ENCODE data around the gene DCHS1.
"Not testable (repeated sequence)": the region's sequence is repeated elsewhere in the genome, so short reads cannot be mapped to it uniquely, and the experiment has no call there.

DCHS1 gene

DNA sequence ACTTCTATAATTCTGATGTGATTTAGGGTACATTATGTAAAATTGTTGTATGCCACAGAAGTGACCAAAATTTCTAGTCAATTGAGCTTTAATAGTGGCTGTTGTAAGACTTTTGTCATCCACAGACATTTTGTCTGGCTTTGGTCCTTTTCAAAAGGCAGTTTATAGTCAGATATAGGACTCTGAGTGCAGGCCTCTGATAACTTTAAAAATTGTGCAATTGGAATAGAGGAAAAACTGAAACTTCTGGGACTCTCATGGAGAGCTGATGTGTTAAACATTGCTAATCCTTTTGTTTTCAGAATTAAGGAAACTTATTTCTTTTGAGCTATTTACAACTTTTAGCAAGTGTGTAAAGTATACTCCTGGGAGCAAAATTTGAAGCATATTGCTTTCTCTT, 36.5 kb upstream of the DCHS1 start:
- TF ChIP-seq, protein P1, sequence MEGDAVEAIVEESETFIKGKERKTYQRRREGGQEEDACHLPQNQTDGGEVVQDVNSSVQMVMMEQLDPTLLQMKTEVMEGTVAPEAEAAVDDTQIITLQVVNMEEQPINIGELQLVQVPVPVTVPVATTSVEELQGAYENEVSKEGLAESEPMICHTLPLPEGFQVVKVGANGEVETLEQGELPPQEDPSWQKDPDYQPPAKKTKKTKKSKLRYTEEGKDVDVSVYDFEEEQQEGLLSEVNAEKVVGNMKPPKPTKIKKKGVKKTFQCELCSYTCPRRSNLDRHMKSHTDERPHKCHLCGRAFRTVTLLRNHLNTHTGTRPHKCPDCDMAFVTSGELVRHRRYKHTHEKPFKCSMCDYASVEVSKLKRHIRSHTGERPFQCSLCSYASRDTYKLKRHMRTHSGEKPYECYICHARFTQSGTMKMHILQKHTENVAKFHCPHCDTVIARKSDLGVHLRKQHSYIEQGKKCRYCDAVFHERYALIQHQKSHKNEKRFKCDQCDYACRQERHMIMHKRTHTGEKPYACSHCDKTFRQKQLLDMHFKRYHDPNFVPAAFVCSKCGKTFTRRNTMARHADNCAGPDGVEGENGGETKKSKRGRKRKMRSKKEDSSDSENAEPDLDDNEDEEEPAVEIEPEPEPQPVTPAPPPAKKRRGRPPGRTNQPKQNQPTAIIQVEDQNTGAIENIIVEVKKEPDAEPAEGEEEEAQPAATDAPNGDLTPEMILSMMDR (IDR thresholded peaks at IDR 0.05; ENCODE audit: low read depth, low read length), result no peak

DNA sequence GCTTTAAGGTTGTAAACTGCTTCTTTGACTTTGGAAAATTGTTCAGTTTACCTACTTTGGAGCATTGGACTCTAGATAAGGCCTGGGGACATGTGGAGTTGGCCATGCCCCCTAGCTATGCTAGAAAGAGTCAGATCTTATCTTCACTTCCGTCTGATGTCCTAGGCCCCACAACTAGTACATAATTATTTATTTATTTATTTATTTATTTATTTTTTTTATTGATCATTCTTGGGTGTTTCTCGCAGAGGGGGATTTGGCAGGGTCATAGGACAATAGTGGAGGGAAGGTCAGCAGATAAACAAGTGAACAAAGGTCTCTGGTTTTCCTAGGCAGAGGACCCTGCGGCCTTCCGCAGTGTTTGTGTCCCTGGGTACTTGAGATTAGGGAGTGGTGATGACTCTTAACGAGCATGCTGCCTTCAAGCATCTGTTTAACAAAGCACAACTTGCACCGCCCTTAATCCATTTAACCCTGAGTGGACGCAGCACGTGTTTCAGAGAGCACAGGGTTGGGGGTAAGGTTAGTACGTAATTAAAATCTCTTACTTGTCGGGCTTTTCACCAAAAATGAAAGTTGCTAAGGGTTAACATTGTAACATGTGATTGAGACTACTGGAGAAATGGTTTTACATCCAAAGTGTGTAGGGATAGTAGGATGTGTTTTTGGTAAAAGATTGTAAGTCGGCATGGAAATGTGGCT, 35.0 kb upstream of the DCHS1 start:
- H3K36me3 ChIP-seq; H3K4me3 ChIP-seq (ENCODE audit: low read depth, low read length); H3K4me1 ChIP-seq; H3K27me3 ChIP-seq; H3K9me3 ChIP-seq; DNase-seq: not testable (repeated sequence)

More for the DNA sequence above, 36.5 kb upstream of the DCHS1 start:
- Histone ChIP-seq H3K27me3 (no peaks in the 10 kb centered on the region), H3K9me3 (no peaks in the 10 kb centered on the region), H3K36me3 (no peaks in the 10 kb centered on the region), H3K4me3 (ENCODE audit: low read depth, low read length) (no peak overlapping the region), H3K4me1 (no peaks in the 10 kb centered on the region)
- DNase-seq, result no peak

DNA sequence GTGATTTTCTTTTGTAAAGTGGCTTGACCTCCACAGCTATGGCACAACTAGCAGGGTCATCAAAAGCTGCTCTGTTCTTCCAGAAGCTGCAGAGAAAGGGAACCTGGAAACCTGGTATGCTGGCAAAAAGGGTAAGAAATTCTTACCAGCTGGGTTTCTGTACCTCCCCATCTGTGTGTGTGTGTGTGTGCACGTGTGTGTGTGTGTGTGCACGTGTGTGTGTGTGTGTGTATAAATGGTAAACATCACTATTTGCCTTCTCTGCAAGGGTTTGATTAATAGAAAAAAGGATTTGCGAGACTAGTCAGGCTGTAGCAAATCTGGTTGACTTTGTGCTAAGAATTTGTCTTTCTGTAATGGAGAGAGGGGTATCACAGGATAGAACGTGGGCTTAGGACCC, 32.3 kb upstream of the DCHS1 start:
- no peaks in the 10 kb centered on the region for H3K36me3 ChIP-seq
- no peaks in the 10 kb centered on the region for H3K9me3 ChIP-seq
- H3K27me3 ChIP-seq, result no peaks in the 10 kb centered on the region
- TF ChIP-seq, protein P1 (IDR thresholded peaks at IDR 0.05; ENCODE audit: low read depth, low read length), result no peak
- H3K4me1 ChIP-seq, result no peaks in the 10 kb centered on the region
- H3K4me3 ChIP-seq (ENCODE audit: low read depth, low read length), result no peak overlapping the region
- no peak for DNase-seq

DNA sequence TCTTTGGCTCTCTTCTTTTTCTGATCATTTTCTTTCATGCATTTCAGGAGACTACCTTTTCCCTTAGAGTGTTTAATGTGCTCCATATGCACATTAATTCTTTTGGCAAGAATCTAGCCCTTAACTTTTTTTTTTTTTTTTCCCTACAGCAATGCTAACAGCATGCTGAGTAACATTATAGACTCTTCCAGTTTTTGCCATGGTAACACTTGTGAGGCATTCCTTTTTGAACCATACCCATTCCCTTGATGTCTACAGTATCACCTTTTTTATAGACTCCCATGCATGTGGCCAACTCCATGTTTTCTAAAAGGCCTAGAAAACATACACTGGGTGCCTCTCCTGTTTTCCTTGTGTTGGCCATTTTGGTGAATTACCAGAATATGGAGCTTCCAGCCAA, 30.4 kb upstream of the DCHS1 start:
- DNase-seq, result no peak
- H3K4me3 ChIP-seq (ENCODE audit: low read depth, low read length), result no peak overlapping the region
- no peaks in the 10 kb centered on the region for H3K4me1 ChIP-seq
- H3K36me3 ChIP-seq, result peaks cover 3% of the 10 kb centered on the region; the same call in 1 of the 2 replicates
- H3K27me3 ChIP-seq, result no peaks in the 10 kb centered on the region
- TF ChIP-seq, protein P1 (IDR thresholded peaks at IDR 0.05; ENCODE audit: low read depth, low read length), result no peak
- no peaks in the 10 kb centered on the region for H3K9me3 ChIP-seq

DNA sequence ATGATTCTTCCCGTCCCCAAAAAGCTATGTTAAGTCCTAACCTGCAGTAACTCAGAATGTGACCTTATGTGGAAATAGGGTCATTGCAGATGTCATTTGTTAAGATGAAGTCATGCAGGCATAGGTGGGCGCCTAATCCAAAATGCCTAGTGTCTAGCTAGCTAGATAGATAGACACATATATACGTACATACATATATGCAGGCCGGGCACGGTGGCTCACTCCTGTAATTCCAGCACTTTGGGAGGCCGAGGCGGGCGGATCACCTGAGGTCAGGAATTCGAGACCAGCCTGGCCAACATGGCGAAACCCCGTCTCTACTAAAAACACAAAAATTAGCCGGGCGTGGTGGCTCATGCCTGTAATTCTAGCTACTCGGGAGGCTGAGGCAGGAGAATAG, 28.5 kb upstream of the DCHS1 start:
- not testable (repeated sequence) for DNase-seq, H3K27me3 ChIP-seq, H3K4me1 ChIP-seq, H3K9me3 ChIP-seq, H3K36me3 ChIP-seq
- H3K4me3 ChIP-seq (ENCODE audit: low read depth, low read length), result peak overlapping the region; percentile 56; the same call in 1 of the 2 replicates

DNA sequence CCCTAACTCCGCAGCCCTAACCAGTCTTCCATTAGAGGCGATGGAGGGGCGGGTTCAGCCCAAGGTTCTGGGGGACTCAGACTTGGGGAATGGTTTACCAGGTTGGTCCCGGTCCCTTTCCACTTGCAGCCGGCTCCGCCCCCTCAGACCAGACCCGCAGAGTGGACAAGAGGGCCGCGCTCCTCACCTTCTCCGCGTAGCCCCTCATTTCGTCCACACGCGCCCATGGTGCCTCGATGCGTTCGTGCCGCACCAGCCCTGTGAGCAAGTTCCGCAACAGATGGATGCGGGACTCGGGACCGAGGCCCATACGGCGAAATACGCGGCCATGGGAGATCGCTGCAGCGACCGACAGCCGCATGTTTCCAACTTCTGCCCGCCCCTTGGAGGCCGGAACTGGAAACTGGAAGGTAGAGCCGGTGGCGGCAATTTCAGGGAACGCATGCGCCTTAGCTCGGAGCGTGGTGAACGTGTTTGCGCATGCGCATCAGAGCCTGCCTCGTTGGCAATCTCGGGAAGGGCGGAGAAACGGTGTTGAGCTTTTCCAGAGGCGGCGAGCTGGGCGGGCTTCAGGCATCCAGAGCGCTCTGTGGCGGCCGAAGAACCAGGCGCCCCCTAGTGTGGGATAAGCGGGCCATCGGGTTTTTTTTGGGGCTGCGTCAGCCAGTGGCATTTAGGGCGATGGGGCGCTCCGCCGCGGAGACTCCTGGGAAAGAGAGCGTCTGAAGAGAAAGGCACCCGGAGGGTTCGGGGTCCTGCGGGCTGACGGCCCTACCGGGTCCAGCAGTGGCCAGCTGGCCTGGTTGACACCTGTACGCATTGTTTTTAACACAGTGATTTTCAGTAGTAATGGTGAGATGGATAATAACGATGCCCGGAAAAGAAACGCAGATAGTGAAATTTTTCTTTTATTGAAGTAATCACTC, 27.6 kb upstream of the DCHS1 start, which contains the start of gene MRPL17:
TSS of gene MRPL17 (minus strand) at position 405 of the 926 bp plus-strand sequence. CDS start at position 361, 44 bp downstream.
- TF ChIP-seq, protein P1 (IDR thresholded peaks at IDR 0.05; ENCODE audit: low read depth, low read length), result peak; percentile 67
- Histone ChIP-seq H3K4me3 (ENCODE audit: low read depth, low read length) (peak within 1 kb of the TSS; percentile 78), H3K36me3 (peaks cover 3% of the 10 kb centered on the region; the same call in 1 of the 2 replicates), H3K27me3 (no peaks in the 10 kb centered on the region), H3K9me3 (no peaks in the 10 kb centered on the region), H3K4me1 (no peaks in the 10 kb centered on the region)
- peak; percentile 94 for DNase-seq

DNA sequence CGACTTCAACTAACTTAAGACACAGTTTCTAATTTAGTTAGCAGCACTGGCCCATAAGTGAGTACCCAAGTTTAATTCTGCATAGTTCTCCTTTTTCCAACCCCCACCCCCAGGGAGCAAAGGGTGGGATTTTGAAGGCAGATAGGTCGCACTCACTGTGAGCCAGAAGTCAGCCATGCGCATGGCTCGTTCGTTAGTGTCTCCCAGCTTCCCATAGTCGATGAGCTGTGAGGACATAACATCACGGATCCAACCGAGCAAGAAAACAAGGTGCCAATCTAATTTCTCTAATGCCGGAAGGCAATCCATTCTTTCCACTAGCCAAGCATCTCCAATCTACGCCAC, 27.0 kb upstream of the DCHS1 start:
- TF ChIP-seq, protein P1 (IDR thresholded peaks at IDR 0.05; ENCODE audit: low read depth, low read length), result no peak
- H3K36me3 ChIP-seq, result peaks cover 3% of the 10 kb centered on the region; the same call in 1 of the 2 replicates
- DNase-seq, result no peak
- no peaks in the 10 kb centered on the region for H3K27me3 ChIP-seq
- H3K9me3 ChIP-seq, result no peaks in the 10 kb centered on the region
- no peaks in the 10 kb centered on the region for H3K4me1 ChIP-seq
- peak overlapping the region; percentile 78 for H3K4me3 ChIP-seq (ENCODE audit: low read depth, low read length)
